Stimulated activated CD8-positive, alpha-beta memory T cell treated with anti-CD3 and anti-CD28 coated beads, Interleukin-7, amount 100 ng/mL, for 48 hours (primary cell): Measurements from ENCODE around the gene GNAI2.
A peak's percentile ranks its signal among the peaks of the same experiment; 100 is the strongest.

Source experiments
- DNase-seq, 2 donors: peaks; one replicate each; pipeline ENCODE4 v3.0.0-alpha.2; 2020; ENCODE audit warnings: low read depth in 1 of 2; ENCODE audit errors: extremely low read depth in 1 of 2

Gene GNAI2

GRCh38 chr3:50295553-50296431, 59.8 kb downstream of the GNAI2 start:
- no peak for DNase-seq

GRCh38 chr3:50296721-50297383, 60.8 kb downstream of the GNAI2 start:
- no peak for DNase-seq

- no peak for DNase-seq
Measured at GRCh38 chr3:50297384-50297775, 61.4 kb downstream of the GNAI2 start.

- DNase-seq = no peak
Measured at GRCh38 chr3:50297896-50298725, 62.1 kb downstream of the GNAI2 start.

- peak; percentile 98 for DNase-seq
Measured at GRCh38 chr3:50298836-50299637, 63.0 kb downstream of the GNAI2 start, which contains the start of the genes HYAL3 and NAA80. HYAL3 (minus strand) TSS chr3:50299405; CDS start chr3:50295602, 3,803 bp downstream. NAA80 (minus strand) TSS chr3:50299405; CDS start chr3:50297463, 1,942 bp downstream.

- no peak for DNase-seq
Measured at GRCh38 chr3:50299638-50299928, 63.6 kb downstream of the GNAI2 start.

GRCh38 chr3:50299929-50300680, 64.1 kb downstream of the GNAI2 start:
- DNase-seq = no peak

- no peak for DNase-seq
Measured at GRCh38 chr3:50300681-50301254, 64.8 kb downstream of the GNAI2 start.

- no peak for DNase-seq
Measured at GRCh38 chr3:50302095-50303012, 66.3 kb downstream of the GNAI2 start.

GRCh38 chr3:50303013-50303815, 67.2 kb downstream of the GNAI2 start, which contains the start of gene HYAL1:
HYAL1 (minus strand) TSS chr3:50303574; CDS start chr3:50302956, 618 bp downstream.
- no peak for DNase-seq

- DNase-seq = peak in 1 of 2 donors; percentile 15
Measured at GRCh38 chr3:50304601-50305000, 68.6 kb downstream of the GNAI2 start.
